RWPE1 (cell line): Measurements from ENCODE around the gene FBXW9.
A peak's percentile ranks its signal among the peaks of the same experiment; 100 is the strongest.

Source experiments
- CTCF ChIA-PET: fragments of 350-600 bp; sonication (Branson Sonifier 250); formaldehyde crosslinking; extraction: SDS; loops from one replicate; lab custom pipeline; 2021; lab: Yijun Ruan, JAX
- POLR2A ChIA-PET: fragments of 400-600 bp; formaldehyde crosslinking; extraction: SDS; loops from one replicate; lab custom pipeline; 2020; ENCODE audit warnings: antibody characterized with exemption; ENCODE audit not compliant: low non-redundant PET; lab: Yijun Ruan, JAX
- DNase-seq: peaks from one replicate; pipeline ENCODE4 v3.0.0; 2012; ENCODE audit warnings: low spot score
- H3K27ac ChIP-seq: fragments of 450-650 bp; 2 replicates; pipeline ENCODE4 v1.5.1; 2017
- CTCF ChIP-seq: fragments of 450-650 bp; conservative IDR thresholded peaks from 2 replicates; pipeline ENCODE4 v1.5.1; 2017; ENCODE audit warnings: low read depth, mild to moderate bottlenecking

Gene FBXW9

GRCh38 chr19:12655546-12655945 is 40.9 kb downstream of the FBXW9 start:
- ChIA-PET CTCF (no interaction called here), POLR2A (no interaction called here)
- DNase-seq: no peak
- no peak for TF ChIP-seq CTCF
- H3K27ac ChIP-seq: no peak overlapping the region

DNA sequence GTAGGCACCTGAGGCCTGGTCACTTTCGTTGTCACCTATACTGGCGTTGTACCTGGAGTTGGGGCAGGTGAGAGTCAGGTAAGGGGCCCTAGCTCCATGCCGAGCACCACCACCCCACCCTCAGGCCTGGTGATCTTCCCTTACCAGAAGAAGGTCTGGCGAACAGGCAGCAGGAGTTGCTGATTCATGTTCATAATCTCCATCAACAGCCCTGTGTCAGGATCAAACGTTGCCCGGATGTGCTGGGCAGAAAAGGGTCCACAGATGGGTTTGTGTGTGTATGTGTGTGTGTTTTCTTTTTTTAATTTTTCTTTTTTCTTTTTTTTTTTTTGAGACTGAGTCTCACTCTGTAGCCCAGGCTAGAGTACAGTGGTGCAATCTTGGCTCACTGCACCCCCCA is 44.2 kb downstream of the FBXW9 start:
- no peak overlapping the region for H3K27ac ChIP-seq
- no peak for TF ChIP-seq CTCF
- CTCF ChIA-PET: interaction anchor here (0.6 kb wide), 2 partner anchors 10 to 26 kb away, joined by 3 to 7 read pairs; no protein-coding TSS in a partner anchor
- no peak for DNase-seq
- POLR2A ChIA-PET: no interaction called here

- no peak overlapping the region for H3K27ac ChIP-seq
- DNase-seq: no peak
- TF ChIP-seq CTCF: no peak
- ChIA-PET CTCF (interaction anchor here (0.7 kb wide), 1 partner anchor 285 kb away, joined by 13 read pairs; no protein-coding TSS in a partner anchor), POLR2A (no interaction called here)
These were observed 46.5 kb downstream of the FBXW9 start for GRCh38 chr19:12649941-12650340.

GRCh38 chr19:12648088-12648487 is 48.3 kb downstream of the FBXW9 start:
- POLR2A ChIA-PET: no interaction called here
- no peak for DNase-seq

GRCh38 chr19:12647490-12648071 is 48.9 kb downstream of the FBXW9 start:
- H3K27ac ChIP-seq: no peak overlapping the region
- DNase-seq: peak; percentile 74
- TF ChIP-seq CTCF: no peak
- ChIA-PET POLR2A (no interaction called here), CTCF (interaction anchor here (0.7 kb wide), 3 partner anchors 15 to 281 kb away, joined by 3 to 6 read pairs (median 5); no protein-coding TSS in a partner anchor)

More at GRCh38 chr19:12648088-12648487, 48.3 kb downstream of the FBXW9 start:
- CTCF ChIA-PET: no interaction called here
- TF ChIP-seq CTCF: peak; percentile 61
- no peak overlapping the region for H3K27ac ChIP-seq

GRCh38 chr19:12647047-12647446 is 49.4 kb downstream of the FBXW9 start:
- no peak overlapping the region for H3K27ac ChIP-seq
- POLR2A ChIA-PET: no interaction called here
- TF ChIP-seq CTCF: no peak
- CTCF ChIA-PET: interaction anchor here (0.7 kb wide), 3 partner anchors 15 to 280 kb away, joined by 3 to 6 read pairs (median 5); no protein-coding TSS in a partner anchor
- no peak for DNase-seq
